Measurements from ENCODE around the gene WEE2. TPM values are rescaled to one million over a fixed set of nuclear protein-coding genes. Genes with fewer than 3 reads are reported as not detected.

The WEE2 gene
- not detected for total RNA-seq
- polyA plus RNA-seq: not detected

GRCh38 chr7:141708351-141708750 is at the start of gene WEE2:
TSS of gene WEE2 (plus strand) at chr7:141708353. CDS start at chr7:141708759, 406 bp downstream.
- no peak within 1 kb of the TSS for H3K27ac Mint-ChIP-seq

GRCh38 chr7:141659501-141659900 is 48.7 kb upstream of the WEE2 start:
- Mint-ChIP-seq H3K27me3 (no peaks in the 10 kb centered on the region), H3K36me3 (peaks cover 14 to 69% of the 10 kb centered on the region in 2 donors), H3K27ac (peak overlapping the region in 3 of 7 donors; percentile 32 to 62 (median 61)), H3K9me3 (no peaks in the 10 kb centered on the region), H3K4me3 (no peak overlapping the region), H3K4me1 (peaks cover 3 to 11% (median 8%) of the 10 kb centered on the region in 4 donors)
- intact Hi-C loops (cut with micrococcal nuclease): no loop called here
- DNase-seq: no peak
- H3K9me3 ChIP-seq (ENCODE audit: control insufficient read depth in 1 of 2, low read length in 2 of 2): no peaks in the 10 kb centered on the region
- peaks cover 41% of the 10 kb centered on the region for H3K36me3 ChIP-seq (ENCODE audit: insufficient read depth, low read length)
- ChIA-PET POLR2A (ENCODE audit: partially characterized antibody) (no interaction called here), CTCF (ENCODE audit: partially characterized antibody) (interaction anchor here (3.1 kb wide), 1 partner anchor 77 kb away, joined by 18 read pairs; the partner anchor contains the start of gene SSBP1)
- no peaks in the 10 kb centered on the region for H3K27me3 ChIP-seq (ENCODE audit: insufficient read depth, low read length)
- no peak overlapping the region for H3K27ac ChIP-seq (ENCODE audit: low read depth, low read length)
- peaks cover 4% of the 10 kb centered on the region for H3K4me1 ChIP-seq (ENCODE audit: insufficient read depth, low read length)
- H3K4me3 ChIP-seq (ENCODE audit: low read length in 2 of 2): no peak overlapping the region

More at GRCh38 chr7:141708351-141708750, at the start of gene WEE2:
- Histone ChIP-seq H3K27ac (ENCODE audit: low read depth, low read length) (no peak within 1 kb of the TSS), H3K9me3 (ENCODE audit: control insufficient read depth in 1 of 2, low read length in 2 of 2) (no peaks in the 10 kb centered on the region), H3K4me3 (ENCODE audit: low read length in 2 of 2) (no peak within 1 kb of the TSS), H3K27me3 (ENCODE audit: insufficient read depth, low read length) (no peaks in the 10 kb centered on the region), H3K4me1 (ENCODE audit: insufficient read depth, low read length) (no peaks in the 10 kb centered on the region), H3K36me3 (ENCODE audit: insufficient read depth, low read length) (no peaks in the 10 kb centered on the region)
- H3K27me3 Mint-ChIP-seq: peaks cover 0 to 2% of the 10 kb centered on the region in 2 donors
- H3K9me3 Mint-ChIP-seq: no peaks in the 10 kb centered on the region
- CTCF ChIA-PET (ENCODE audit: partially characterized antibody): interaction anchor here (1.1 to 4.9 kb wide), 4 partner anchors 22 to 77 kb away, joined by 3 to 24 read pairs (median 6); partner anchors contain the start of gene SSBP1
- no peak for DNase-seq
- peaks cover 0 to 4% (median 2%) of the 10 kb centered on the region in 4 donors for H3K4me1 Mint-ChIP-seq
- intact Hi-C loops (cut with micrococcal nuclease): loop anchor here (10.0 kb wide), 1 partner anchor 154 kb away; the partner anchor contains the start of gene AGK
- peaks cover 0 to 8% of the 10 kb centered on the region in 2 donors for H3K36me3 Mint-ChIP-seq
- no peak within 1 kb of the TSS for H3K4me3 Mint-ChIP-seq
- POLR2A ChIA-PET (ENCODE audit: partially characterized antibody): interaction anchor here (1.8 kb wide), 1 partner anchor 30 kb away, joined by 6 read pairs; the partner anchor contains the start of gene SSBP1

GRCh38 chr7:141660259-141660658 is 47.9 kb upstream of the WEE2 start:
- Histone ChIP-seq H3K27me3 (ENCODE audit: insufficient read depth, low read length) (no peaks in the 10 kb centered on the region), H3K27ac (ENCODE audit: low read depth, low read length) (no peak overlapping the region), H3K4me3 (ENCODE audit: low read length in 2 of 2) (no peak overlapping the region), H3K9me3 (ENCODE audit: control insufficient read depth in 1 of 2, low read length in 2 of 2) (no peaks in the 10 kb centered on the region), H3K36me3 (ENCODE audit: insufficient read depth, low read length) (peaks cover 44% of the 10 kb centered on the region), H3K4me1 (ENCODE audit: insufficient read depth, low read length) (peaks cover 4% of the 10 kb centered on the region)
- Mint-ChIP-seq H3K9me3 (no peaks in the 10 kb centered on the region), H3K4me1 (peaks cover 1 to 7% (median 5%) of the 10 kb centered on the region in 4 donors), H3K36me3 (peaks cover 11 to 68% of the 10 kb centered on the region in 2 donors), H3K27me3 (no peaks in the 10 kb centered on the region), H3K27ac (peak overlapping the region in 5 of 7 donors; percentile 4 to 48 (median 24)), H3K4me3 (no peak overlapping the region)
- no peak for DNase-seq
- ChIA-PET CTCF (ENCODE audit: partially characterized antibody) (interaction anchor here (1.0 to 3.1 kb wide), 4 partner anchors 9 to 76 kb away, joined by 3 to 18 read pairs (median 5); partner anchors contain the start of gene SSBP1), POLR2A (ENCODE audit: partially characterized antibody) (interaction anchor here (1.2 kb wide), 2 partner anchors 41 to 78 kb away, joined by 3 to 4 read pairs; partner anchors contain the start of genes DENND11 and SSBP1)
- intact Hi-C loops (cut with micrococcal nuclease): no loop called here

- POLR2A ChIA-PET (ENCODE audit: partially characterized antibody): interaction anchor here (1.7 kb wide), 1 partner anchor 38 kb away, joined by 5 read pairs; the partner anchor contains the start of gene DENND11
- no peaks in the 10 kb centered on the region for H3K27me3 ChIP-seq (ENCODE audit: insufficient read depth, low read length)
- peaks cover 4% of the 10 kb centered on the region for H3K4me1 ChIP-seq (ENCODE audit: insufficient read depth, low read length)
- Mint-ChIP-seq H3K27me3 (no peaks in the 10 kb centered on the region), H3K36me3 (peaks cover 13 to 76% of the 10 kb centered on the region in 2 donors), H3K4me1 (peaks cover 1 to 11% (median 6%) of the 10 kb centered on the region in 4 donors), H3K27ac (peak overlapping the region; percentile 43 to 86 (median 64)), H3K9me3 (no peaks in the 10 kb centered on the region), H3K4me3 (no peak overlapping the region)
- H3K9me3 ChIP-seq (ENCODE audit: control insufficient read depth in 1 of 2, low read length in 2 of 2): no peaks in the 10 kb centered on the region
- no peak for DNase-seq
- CTCF ChIA-PET (ENCODE audit: partially characterized antibody): interaction anchor here (1.0 to 3.8 kb wide), 2 partner anchors 9 to 14 kb away, joined by 3 to 14 read pairs; no protein-coding TSS in a partner anchor
- no peak overlapping the region for H3K4me3 ChIP-seq (ENCODE audit: low read length in 2 of 2)
- intact Hi-C loops (cut with micrococcal nuclease): no loop called here
- H3K36me3 ChIP-seq (ENCODE audit: insufficient read depth, low read length): peaks cover 46% of the 10 kb centered on the region
- H3K27ac ChIP-seq (ENCODE audit: low read depth, low read length): no peak overlapping the region
Observed at GRCh38 chr7:141663081-141663849, 44.9 kb upstream of the WEE2 start.

GRCh38 chr7:141664450-141664849 is 43.7 kb upstream of the WEE2 start:
- H3K4me3 ChIP-seq (ENCODE audit: low read length in 2 of 2): no peak overlapping the region
- intact Hi-C loops (cut with micrococcal nuclease): no loop called here
- peaks cover 37% of the 10 kb centered on the region for H3K36me3 ChIP-seq (ENCODE audit: insufficient read depth, low read length)
- no peak for DNase-seq
- H3K27me3 ChIP-seq (ENCODE audit: insufficient read depth, low read length): no peaks in the 10 kb centered on the region
- Mint-ChIP-seq H3K9me3 (no peaks in the 10 kb centered on the region), H3K4me3 (no peak overlapping the region), H3K4me1 (peaks cover 3 to 11% (median 6%) of the 10 kb centered on the region in 4 donors), H3K27me3 (no peaks in the 10 kb centered on the region), H3K27ac (peak overlapping the region in 4 of 7 donors; percentile 24 to 77 (median 72)), H3K36me3 (peaks cover 13 to 72% of the 10 kb centered on the region in 2 donors)
- H3K9me3 ChIP-seq (ENCODE audit: control insufficient read depth in 1 of 2, low read length in 2 of 2): no peaks in the 10 kb centered on the region
- CTCF ChIA-PET (ENCODE audit: partially characterized antibody): interaction anchor here (3.8 kb wide), 1 partner anchor 10 kb away, joined by 14 read pairs; no protein-coding TSS in a partner anchor
- no peak overlapping the region for H3K27ac ChIP-seq (ENCODE audit: low read depth, low read length)
- H3K4me1 ChIP-seq (ENCODE audit: insufficient read depth, low read length): peaks cover 4% of the 10 kb centered on the region
- POLR2A ChIA-PET (ENCODE audit: partially characterized antibody): interaction anchor here (1.7 kb wide), 1 partner anchor 37 kb away, joined by 5 read pairs; the partner anchor contains the start of gene DENND11

GRCh38 chr7:141665208-141666035 is 42.7 kb upstream of the WEE2 start:
- H3K9me3 Mint-ChIP-seq: no peaks in the 10 kb centered on the region
- Histone ChIP-seq H3K36me3 (ENCODE audit: insufficient read depth, low read length) (peaks cover 33% of the 10 kb centered on the region), H3K27me3 (ENCODE audit: insufficient read depth, low read length) (no peaks in the 10 kb centered on the region), H3K4me3 (ENCODE audit: low read length in 2 of 2) (no peak overlapping the region), H3K9me3 (ENCODE audit: control insufficient read depth in 1 of 2, low read length in 2 of 2) (no peaks in the 10 kb centered on the region), H3K4me1 (ENCODE audit: insufficient read depth, low read length) (peaks cover 4% of the 10 kb centered on the region), H3K27ac (ENCODE audit: low read depth, low read length) (no peak overlapping the region)
- peak overlapping the region in 5 of 7 donors; percentile 3 to 59 (median 32) for H3K27ac Mint-ChIP-seq
- H3K27me3 Mint-ChIP-seq: no peaks in the 10 kb centered on the region
- H3K36me3 Mint-ChIP-seq: peaks cover 16 to 64% of the 10 kb centered on the region in 2 donors
- H3K4me3 Mint-ChIP-seq: no peak overlapping the region
- intact Hi-C loops (cut with micrococcal nuclease): no loop called here
- POLR2A ChIA-PET (ENCODE audit: partially characterized antibody): interaction anchor here (0.9 kb wide), 1 partner anchor 36 kb away, joined by 3 read pairs; the partner anchor contains the start of gene DENND11
- DNase-seq: no peak
- peaks cover 3 to 11% (median 6%) of the 10 kb centered on the region in 4 donors for H3K4me1 Mint-ChIP-seq
- CTCF ChIA-PET (ENCODE audit: partially characterized antibody): interaction anchor here (1.0 to 3.8 kb wide), 2 partner anchors 11 to 73 kb away, joined by 3 to 14 read pairs; partner anchors contain the start of gene SSBP1

All from CD4-positive, alpha-beta memory T cell (primary cell).